Osteoblast (primary cell): ENCODE results near the gene FGF12. TPM values are rescaled to one million over a fixed set of nuclear protein-coding genes. Genes with fewer than 3 reads are reported as not detected.

ENCODE experiments used
- DNase-seq: peaks from one replicate; pipeline ENCODE4 v3.0.0; 2011; ENCODE audit warnings: low spot score, mixed read lengths; ENCODE audit not compliant: insufficient read length; ENCODE audit errors: missing footprints
- H2AFZ ChIP-seq: 2 replicates; pipeline ENCODE4 v1.6.0; 2011; ENCODE audit warnings: mild to moderate bottlenecking, low read length
- H3K27ac ChIP-seq: 2 replicates; pipeline ENCODE4 v1.5.1; 2011; ENCODE audit warnings: mild to moderate bottlenecking, low read depth, low read length, moderate library complexity
- H3K27me3 ChIP-seq: 2 replicates; pipeline ENCODE4 v1.6.0; 2012; ENCODE audit warnings: mild to moderate bottlenecking, control low read depth, inconsistent platforms, low read length, moderate library complexity; ENCODE audit not compliant: insufficient read depth
- H3K36me3 ChIP-seq: 2 replicates; pipeline ENCODE4 v1.5.1; 2011; ENCODE audit warnings: mild to moderate bottlenecking, low read length, control low read depth, moderate library complexity; ENCODE audit not compliant: insufficient read depth
- H3K4me1 ChIP-seq: 2 replicates; pipeline ENCODE4 v1.5.1; 2011; ENCODE audit warnings: mild to moderate bottlenecking, low read length, control low read depth, moderate library complexity; ENCODE audit not compliant: insufficient read depth
- H3K4me2 ChIP-seq: 2 replicates; pipeline ENCODE4 v1.6.0; 2011; ENCODE audit warnings: mild to moderate bottlenecking, low read length; ENCODE audit not compliant: insufficient read depth
- H3K4me3 ChIP-seq: fragments of 200-600 bp; sonication (generic); 3 replicates; pipeline ENCODE4 v1.5.1; 2012; ENCODE audit warnings: mild to moderate bottlenecking, low read length, inconsistent platforms; ENCODE audit not compliant: insufficient read depth
- H3K79me2 ChIP-seq: 2 replicates; pipeline ENCODE4 v1.6.0; 2012; ENCODE audit warnings: mild to moderate bottlenecking, low read length, control low read depth, inconsistent platforms; ENCODE audit not compliant: insufficient read depth
- H3K9me3 ChIP-seq: 2 replicates; pipeline ENCODE4 v1.5.1; 2011; ENCODE audit warnings: low read depth, low read length, control low read depth
- H4K20me1 ChIP-seq: 2 replicates; pipeline ENCODE4 v1.6.0; 2012; ENCODE audit warnings: mild to moderate bottlenecking, low read length, control low read depth; ENCODE audit not compliant: insufficient read depth
- total RNA-seq: library from RNA; depleted of rRNA; stranded (reverse); fragments of >200 nt; gene quantifications from 2 replicates; pipeline ENCODE4 v1.2.3, GENCODE V29; 2012
- TF ChIP-seq, protein P1 (sequence below): IDR thresholded peaks from 2 replicates; pipeline ENCODE4 v1.5.1; 2011; ENCODE audit warnings: mild to moderate bottlenecking, low read depth, low read length, moderate library complexity; ENCODE audit errors: extremely low read depth

FGF12 gene
- total RNA-seq, 1 donor, result not detected

DNA sequence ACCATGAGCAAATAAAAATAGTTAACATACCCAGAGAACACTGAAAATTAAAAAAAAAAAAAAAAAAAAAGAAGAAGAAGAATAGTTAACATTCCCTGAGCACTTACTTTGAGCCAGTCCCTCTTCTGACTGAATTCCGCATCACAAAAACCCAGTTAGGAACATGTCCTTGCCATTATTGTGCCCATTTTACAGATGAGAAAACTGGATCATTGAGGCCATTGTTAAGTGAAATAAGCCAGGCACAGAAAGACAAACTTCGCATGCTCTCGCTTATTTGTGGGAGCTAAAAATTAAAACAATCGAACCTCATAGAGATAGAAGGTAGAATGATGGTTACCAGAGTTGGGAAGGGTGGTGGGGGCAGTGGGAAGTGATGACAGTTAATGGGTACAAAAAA is 119.5 kb downstream of the FGF12 start:
- Histone ChIP-seq H3K4me2 (no peak overlapping the region), H3K27me3 (no peaks in the 10 kb centered on the region), H3K4me3 (no peak overlapping the region), H3K4me1 (no peaks in the 10 kb centered on the region), H3K27ac (no peak overlapping the region), H3K79me2 (no peaks in the 10 kb centered on the region), H3K9me3 (no peaks in the 10 kb centered on the region), H3K36me3 (no peaks in the 10 kb centered on the region), H2AFZ (no peak overlapping the region), H4K20me1 (no peaks in the 10 kb centered on the region)
- DNase-seq, result no peak
- TF ChIP-seq, protein P1, sequence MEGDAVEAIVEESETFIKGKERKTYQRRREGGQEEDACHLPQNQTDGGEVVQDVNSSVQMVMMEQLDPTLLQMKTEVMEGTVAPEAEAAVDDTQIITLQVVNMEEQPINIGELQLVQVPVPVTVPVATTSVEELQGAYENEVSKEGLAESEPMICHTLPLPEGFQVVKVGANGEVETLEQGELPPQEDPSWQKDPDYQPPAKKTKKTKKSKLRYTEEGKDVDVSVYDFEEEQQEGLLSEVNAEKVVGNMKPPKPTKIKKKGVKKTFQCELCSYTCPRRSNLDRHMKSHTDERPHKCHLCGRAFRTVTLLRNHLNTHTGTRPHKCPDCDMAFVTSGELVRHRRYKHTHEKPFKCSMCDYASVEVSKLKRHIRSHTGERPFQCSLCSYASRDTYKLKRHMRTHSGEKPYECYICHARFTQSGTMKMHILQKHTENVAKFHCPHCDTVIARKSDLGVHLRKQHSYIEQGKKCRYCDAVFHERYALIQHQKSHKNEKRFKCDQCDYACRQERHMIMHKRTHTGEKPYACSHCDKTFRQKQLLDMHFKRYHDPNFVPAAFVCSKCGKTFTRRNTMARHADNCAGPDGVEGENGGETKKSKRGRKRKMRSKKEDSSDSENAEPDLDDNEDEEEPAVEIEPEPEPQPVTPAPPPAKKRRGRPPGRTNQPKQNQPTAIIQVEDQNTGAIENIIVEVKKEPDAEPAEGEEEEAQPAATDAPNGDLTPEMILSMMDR, result no peak

DNA sequence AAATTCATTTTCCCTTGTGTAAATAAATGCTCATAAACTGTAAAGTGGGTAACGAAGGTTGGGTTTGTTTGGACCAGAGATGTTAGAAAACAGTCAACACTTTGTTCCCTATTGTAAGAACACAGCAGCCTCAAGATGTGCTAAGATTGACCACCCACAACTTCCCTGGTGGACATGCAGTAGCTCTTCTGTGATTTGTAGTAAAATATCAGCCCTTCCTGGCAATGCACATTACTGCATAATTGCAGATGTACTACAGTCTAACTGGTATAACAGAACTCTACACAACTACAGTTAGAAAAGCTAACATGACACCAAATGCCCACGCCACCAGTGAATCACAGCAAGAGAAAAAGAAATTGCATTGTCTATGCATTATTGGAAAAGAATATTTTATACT is 129.4 kb downstream of the FGF12 start:
- Histone ChIP-seq H3K4me1 (no peaks in the 10 kb centered on the region), H3K4me2 (no peak overlapping the region), H3K9me3 (no peaks in the 10 kb centered on the region), H4K20me1 (no peaks in the 10 kb centered on the region), H3K4me3 (no peak overlapping the region), H3K27me3 (no peaks in the 10 kb centered on the region), H3K36me3 (no peaks in the 10 kb centered on the region), H2AFZ (no peak overlapping the region), H3K27ac (no peak overlapping the region), H3K79me2 (no peaks in the 10 kb centered on the region)
- TF ChIP-seq, protein P1, result no peak
- DNase-seq, result no peak

DNA sequence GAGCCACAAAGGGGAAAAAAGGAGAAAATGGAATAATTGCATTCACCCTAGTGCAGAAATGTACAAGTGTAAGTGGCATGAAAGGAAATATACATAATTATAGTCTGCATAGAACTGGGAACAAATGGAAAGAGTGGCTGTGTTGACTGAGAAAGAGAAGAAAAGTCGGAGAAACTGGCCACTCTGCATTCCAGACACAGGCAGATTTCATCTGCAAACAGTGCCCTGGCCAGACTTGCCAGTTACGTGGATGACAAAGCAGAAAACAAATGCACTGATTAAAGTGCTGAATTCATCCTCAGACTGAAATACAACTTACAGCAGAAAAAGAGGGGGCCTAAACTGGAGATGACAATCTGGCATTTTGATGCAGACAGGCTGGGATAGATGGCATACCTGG is 129.8 kb downstream of the FGF12 start:
- no peak for DNase-seq
- no peaks in the 10 kb centered on the region for H3K36me3 ChIP-seq
- TF ChIP-seq, protein P1, result no peak
- H3K27me3 ChIP-seq, result no peaks in the 10 kb centered on the region
- H3K9me3 ChIP-seq, result no peaks in the 10 kb centered on the region
- no peak overlapping the region for H3K4me3 ChIP-seq
- no peaks in the 10 kb centered on the region for H3K4me1 ChIP-seq
- no peak overlapping the region for H2AFZ ChIP-seq
- H3K79me2 ChIP-seq, result no peaks in the 10 kb centered on the region
- no peak overlapping the region for H3K4me2 ChIP-seq
- H4K20me1 ChIP-seq, result no peaks in the 10 kb centered on the region
- H3K27ac ChIP-seq, result no peak overlapping the region

DNA sequence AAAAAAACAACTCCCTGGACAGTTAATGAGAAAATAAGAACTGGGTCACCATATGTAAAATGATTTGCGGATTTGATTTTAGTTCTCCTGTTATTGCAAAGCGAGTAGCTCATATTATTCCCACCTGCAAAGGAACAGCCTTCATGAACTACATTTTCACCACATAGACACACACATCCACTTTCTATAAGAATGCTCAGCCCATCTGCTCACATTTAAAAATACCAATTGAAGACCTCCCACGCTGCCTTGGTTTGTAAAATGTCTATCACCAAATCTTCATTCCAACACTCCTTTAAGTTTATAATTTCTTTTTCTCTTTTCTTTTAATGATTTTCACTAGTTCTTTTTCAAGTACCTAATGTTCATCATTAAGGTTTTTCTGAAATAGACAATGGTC is 148.6 kb downstream of the FGF12 start:
- Histone ChIP-seq H3K4me2 (no peak overlapping the region), H3K27ac (no peak overlapping the region), H2AFZ (no peak overlapping the region), H4K20me1 (no peaks in the 10 kb centered on the region), H3K4me3 (no peak overlapping the region), H3K27me3 (no peaks in the 10 kb centered on the region), H3K9me3 (no peaks in the 10 kb centered on the region), H3K79me2 (no peaks in the 10 kb centered on the region), H3K4me1 (no peaks in the 10 kb centered on the region), H3K36me3 (no peaks in the 10 kb centered on the region)
- TF ChIP-seq, protein P1, result no peak
- DNase-seq, result no peak
